ENCODE measurements around the gene METRNL.

METRNL gene

GRCh38 chr17:83067718-83068261 is 11.6 kb upstream of the METRNL start:
- Histone ChIP-seq H3K9me3 (ENCODE audit: control insufficient read depth, insufficient read depth, low read length) (no peaks in the 10 kb centered on the region), H3K9ac (ENCODE audit: low read depth, low read length) (no peak overlapping the region), H3K4me1 (ENCODE audit: insufficient read depth, low read length) (no peaks in the 10 kb centered on the region), H3K36me3 (ENCODE audit: insufficient read depth, low read length) (no peaks in the 10 kb centered on the region)

- Histone ChIP-seq H3K4me1 (ENCODE audit: insufficient read depth, low read length) (no peaks in the 10 kb centered on the region), H3K9me3 (ENCODE audit: control insufficient read depth, insufficient read depth, low read length) (no peaks in the 10 kb centered on the region), H3K36me3 (ENCODE audit: insufficient read depth, low read length) (no peaks in the 10 kb centered on the region), H3K9ac (ENCODE audit: low read depth, low read length) (no peak overlapping the region)
Measured at GRCh38 chr17:83068641-83069570, 10.5 kb upstream of the METRNL start.

GRCh38 chr17:83069571-83069906 is 9.9 kb upstream of the METRNL start:
- Histone ChIP-seq H3K9me3 (ENCODE audit: control insufficient read depth, insufficient read depth, low read length) (no peaks in the 10 kb centered on the region), H3K36me3 (ENCODE audit: insufficient read depth, low read length) (no peaks in the 10 kb centered on the region), H3K4me1 (ENCODE audit: insufficient read depth, low read length) (no peaks in the 10 kb centered on the region), H3K9ac (ENCODE audit: low read depth, low read length) (no peak overlapping the region)

- Histone ChIP-seq H3K9ac (ENCODE audit: low read depth, low read length) (no peak overlapping the region), H3K9me3 (ENCODE audit: control insufficient read depth, insufficient read depth, low read length) (no peaks in the 10 kb centered on the region), H3K4me1 (ENCODE audit: insufficient read depth, low read length) (no peaks in the 10 kb centered on the region), H3K36me3 (ENCODE audit: insufficient read depth, low read length) (no peaks in the 10 kb centered on the region)
Measured at GRCh38 chr17:83069931-83070742, 9.3 kb upstream of the METRNL start.

GRCh38 chr17:83070800-83071341 is 8.5 kb upstream of the METRNL start:
- Histone ChIP-seq H3K36me3 (ENCODE audit: insufficient read depth, low read length) (no peaks in the 10 kb centered on the region), H3K9me3 (ENCODE audit: control insufficient read depth, insufficient read depth, low read length) (no peaks in the 10 kb centered on the region), H3K4me1 (ENCODE audit: insufficient read depth, low read length) (no peaks in the 10 kb centered on the region), H3K9ac (ENCODE audit: low read depth, low read length) (no peak overlapping the region)

GRCh38 chr17:83071365-83071764 is 8.0 kb upstream of the METRNL start:
- Histone ChIP-seq H3K36me3 (ENCODE audit: insufficient read depth, low read length) (no peaks in the 10 kb centered on the region), H3K4me1 (ENCODE audit: insufficient read depth, low read length) (no peaks in the 10 kb centered on the region), H3K9ac (ENCODE audit: low read depth, low read length) (no peak overlapping the region), H3K9me3 (ENCODE audit: control insufficient read depth, insufficient read depth, low read length) (no peaks in the 10 kb centered on the region)

GRCh38 chr17:83071966-83072562 is 7.3 kb upstream of the METRNL start:
- Histone ChIP-seq H3K4me1 (ENCODE audit: insufficient read depth, low read length) (no peaks in the 10 kb centered on the region), H3K9me3 (ENCODE audit: control insufficient read depth, insufficient read depth, low read length) (no peaks in the 10 kb centered on the region), H3K9ac (ENCODE audit: low read depth, low read length) (no peak overlapping the region), H3K36me3 (ENCODE audit: insufficient read depth, low read length) (no peaks in the 10 kb centered on the region)

DNA sequence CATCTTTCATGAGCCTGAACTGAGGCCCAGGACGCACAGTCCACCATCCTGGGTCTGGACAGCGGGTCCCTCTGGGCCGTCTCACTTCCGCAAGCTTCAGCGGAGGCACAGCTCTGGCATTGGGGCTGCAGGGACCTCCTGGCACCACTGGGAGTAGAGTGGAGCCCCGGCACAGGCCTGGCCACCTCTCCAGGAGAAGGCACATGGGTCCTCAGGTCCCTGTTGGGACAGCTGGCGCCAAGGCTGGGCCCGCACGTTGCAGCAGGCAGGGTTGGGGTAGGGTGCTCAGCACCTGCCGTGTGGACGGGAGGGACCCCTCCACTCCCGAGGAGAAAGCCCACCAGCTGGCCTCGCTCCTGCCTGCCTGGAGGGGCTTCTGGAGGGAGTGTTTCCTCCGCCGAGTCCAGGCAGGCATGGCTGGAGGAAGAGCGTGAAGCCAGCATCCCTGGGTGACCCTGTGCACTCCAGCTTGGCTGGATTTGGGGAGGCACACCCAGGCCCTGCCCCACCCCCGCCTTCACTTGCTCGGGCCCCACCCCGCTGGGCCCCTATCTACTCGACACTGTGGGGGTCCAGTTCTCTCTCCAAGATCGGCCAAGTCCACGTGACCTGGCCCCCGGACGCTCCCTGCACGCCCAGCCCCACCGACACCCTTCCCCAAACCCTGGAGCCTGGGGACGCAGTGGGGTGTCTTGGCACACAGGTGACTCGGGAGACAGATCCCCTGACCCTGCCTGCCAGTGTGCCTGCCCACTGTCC is 6.6 kb upstream of the METRNL start:
- Histone ChIP-seq H3K36me3 (ENCODE audit: insufficient read depth, low read length) (no peaks in the 10 kb centered on the region), H3K9ac (ENCODE audit: low read depth, low read length) (no peak overlapping the region), H3K4me1 (ENCODE audit: insufficient read depth, low read length) (no peaks in the 10 kb centered on the region), H3K9me3 (ENCODE audit: control insufficient read depth, insufficient read depth, low read length) (no peaks in the 10 kb centered on the region)

DNA sequence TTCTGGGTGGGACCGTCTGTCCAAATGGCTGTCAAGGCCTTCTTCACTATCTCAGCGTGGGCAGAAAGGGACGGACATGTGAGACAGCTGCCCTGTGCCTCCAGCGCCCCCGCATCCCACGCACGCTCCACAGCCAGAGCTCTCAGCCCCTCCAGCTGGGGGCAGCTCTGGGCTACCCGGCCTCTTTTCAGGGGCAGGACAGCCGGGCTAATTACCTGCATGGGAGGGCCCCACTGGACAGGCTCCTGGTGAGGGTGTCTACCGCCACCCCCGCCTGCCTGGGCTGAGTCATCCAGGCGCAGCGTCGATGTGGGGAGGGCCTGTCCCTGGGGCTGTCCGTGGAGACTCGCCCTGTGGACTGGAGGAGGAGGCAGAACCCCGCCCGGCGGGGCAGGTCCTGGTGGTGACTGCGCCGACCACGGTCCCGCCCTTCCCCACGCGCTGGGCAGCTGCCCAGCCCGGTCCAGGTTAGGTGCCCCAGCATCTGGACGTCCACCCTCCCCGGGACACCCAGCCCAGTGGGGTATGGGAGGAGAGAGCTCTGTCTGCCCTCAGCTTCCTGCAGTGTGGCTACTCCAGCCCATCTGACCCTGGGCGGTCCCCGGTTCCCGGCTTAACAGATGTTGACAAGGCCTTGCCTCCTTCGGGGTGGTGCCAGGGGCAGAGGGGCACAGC is 5.9 kb upstream of the METRNL start:
- H3K36me3 ChIP-seq (ENCODE audit: insufficient read depth, low read length), result no peaks in the 10 kb centered on the region
- H3K4me1 ChIP-seq (ENCODE audit: insufficient read depth, low read length), result 0 out of 2 replicates have a peak, but pooled peaks cover 2% of the 10 kb centered on the region
- no peak overlapping the region for H3K9ac ChIP-seq (ENCODE audit: low read depth, low read length)
- H3K9me3 ChIP-seq (ENCODE audit: control insufficient read depth, insufficient read depth, low read length), result no peaks in the 10 kb centered on the region

GRCh38 chr17:83074486-83075223 is 4.8 kb upstream of the METRNL start:
- H3K36me3 ChIP-seq (ENCODE audit: insufficient read depth, low read length), result no peaks in the 10 kb centered on the region
- 0 out of 2 replicates have a peak, but pooled peaks cover 2% of the 10 kb centered on the region for H3K4me1 ChIP-seq (ENCODE audit: insufficient read depth, low read length)

DNA sequence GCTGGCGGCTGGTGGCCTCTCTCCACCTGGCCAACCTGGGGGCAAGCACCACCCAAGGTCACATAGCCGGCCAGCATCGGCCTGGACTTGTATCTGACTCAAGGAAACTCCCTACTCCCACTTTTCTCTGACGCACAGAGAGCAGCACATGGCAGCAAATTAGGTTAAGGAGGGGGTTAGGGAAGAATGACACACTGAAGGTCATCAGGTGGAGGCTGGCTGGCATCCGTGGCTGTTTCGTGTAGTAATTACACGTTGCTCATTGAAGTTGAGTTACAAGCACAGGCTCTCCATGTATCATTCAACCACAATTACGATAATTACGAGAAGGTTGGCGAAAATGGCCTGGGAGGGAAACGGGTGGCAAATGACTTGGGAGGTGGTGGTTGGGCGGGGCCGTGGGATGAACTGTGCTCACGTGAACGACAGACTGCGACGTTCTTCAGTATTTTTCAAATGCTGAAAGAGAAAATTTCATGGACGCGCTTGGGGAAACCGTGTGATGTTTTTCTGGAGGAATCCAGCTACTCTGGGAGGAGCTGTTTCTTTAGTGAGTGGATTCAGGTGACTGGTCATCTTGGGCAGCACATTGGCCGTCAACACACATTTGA is 4.0 kb upstream of the METRNL start:
- Histone ChIP-seq H3K36me3 (ENCODE audit: insufficient read depth, low read length) (no peaks in the 10 kb centered on the region), H3K4me1 (ENCODE audit: insufficient read depth, low read length) (0 out of 2 replicates have a peak, but pooled peaks cover 2% of the 10 kb centered on the region), H3K9me3 (ENCODE audit: control insufficient read depth, insufficient read depth, low read length) (no peaks in the 10 kb centered on the region), H3K9ac (ENCODE audit: low read depth, low read length) (no peak overlapping the region)

More at GRCh38 chr17:83074486-83075223, 4.8 kb upstream of the METRNL start:
- Histone ChIP-seq H3K9me3 (ENCODE audit: control insufficient read depth, insufficient read depth, low read length) (no peaks in the 10 kb centered on the region), H3K9ac (ENCODE audit: low read depth, low read length) (no peak overlapping the region)

- Histone ChIP-seq H3K9me3 (ENCODE audit: control insufficient read depth, insufficient read depth, low read length) (no peaks in the 10 kb centered on the region), H3K9ac (ENCODE audit: low read depth, low read length) (no peak overlapping the region), H3K4me1 (ENCODE audit: insufficient read depth, low read length) (peaks cover 6% of the 10 kb centered on the region; the same call in 1 of the 2 replicates), H3K36me3 (ENCODE audit: insufficient read depth, low read length) (no peaks in the 10 kb centered on the region)
Measured at GRCh38 chr17:83076938-83077337, 2.5 kb upstream of the METRNL start.

All from ES-I3 (cell line).